GM23338 (cell line): ENCODE data around the gene FAM237B. TPM values are rescaled to one million over a fixed set of nuclear protein-coding genes. Genes with fewer than 3 reads are reported as not detected.
A peak's percentile ranks its signal among the peaks of the same experiment; 100 is the strongest.

Source experiments
- ATAC-seq: fragments of 200-7000 bp; cut with Tn5 transposase; 3 replicates; pipeline ENCODE4 v1.9.1; 2020
- DNase-seq: peaks from one replicate; pipeline ENCODE4 v3.0.0-alpha.2; 2015; ENCODE audit warnings: low spot score
- H2AFZ ChIP-seq: fragments of 200-600 bp; sonication (generic); 2 replicates; pipeline ENCODE4 v1.8.0; 2016; ENCODE audit warnings: antibody characterized with exemption, mild to moderate bottlenecking, moderate library complexity
- H3F3A ChIP-seq: fragments of 200-600 bp; sonication (generic); replicated peaks from 2 replicates; pipeline ENCODE4 v1.8.0; 2017; ENCODE audit warnings: antibody characterized with exemption, mixed run types, low read depth
- H3K27ac ChIP-seq: fragments of 200-600 bp; sonication (generic); 2 replicates; pipeline ENCODE4 v1.6.1; 2016; ENCODE audit warnings: low read depth
- H3K27me3 ChIP-seq: fragments of 200-600 bp; sonication (generic); 2 replicates; pipeline ENCODE4 v1.8.0; 2016; ENCODE audit warnings: mild to moderate bottlenecking, mixed run types, moderate library complexity; ENCODE audit not compliant: insufficient read depth
- H3K36me3 ChIP-seq: fragments of 200-600 bp; sonication (generic); 2 replicates; pipeline ENCODE4 v1.8.0; 2016; ENCODE audit warnings: mild to moderate bottlenecking; ENCODE audit not compliant: insufficient read depth
- H3K4me1 ChIP-seq: fragments of 200-600 bp; sonication (generic); 2 replicates; pipeline ENCODE4 v1.8.0; 2016; ENCODE audit warnings: mild to moderate bottlenecking, moderate library complexity; ENCODE audit not compliant: insufficient read depth
- H3K4me2 ChIP-seq: fragments of 200-600 bp; sonication (generic); 2 replicates; pipeline ENCODE4 v1.7.1; 2017; ENCODE audit warnings: mixed run types
- H3K4me3 ChIP-seq: fragments of 200-600 bp; sonication (generic); 2 replicates; pipeline ENCODE4 v1.6.1; 2016; ENCODE audit warnings: mixed run types
- H3K79me2 ChIP-seq: fragments of 200-600 bp; sonication (generic); replicated peaks from 2 replicates; pipeline ENCODE4 v1.8.0; 2017; ENCODE audit warnings: mild to moderate bottlenecking; ENCODE audit not compliant: insufficient read depth
- H3K9me2 ChIP-seq: fragments of 200-600 bp; sonication (generic); 2 replicates; pipeline ENCODE4 v1.8.0; 2017; ENCODE audit not compliant: insufficient read depth
- H4K20me1 ChIP-seq: fragments of 200-600 bp; sonication (generic); replicated peaks from 2 replicates; pipeline ENCODE4 v1.8.0; 2017; ENCODE audit warnings: mild to moderate bottlenecking; ENCODE audit not compliant: insufficient read depth
- H3K27ac Mint-ChIP-seq: 2 replicates; pipeline ENCODE4 v1.8.0; 2020; ENCODE audit warnings: inconsistent platforms, mild to moderate bottlenecking, moderate library complexity, mixed read lengths
- H3K27me3 Mint-ChIP-seq: 3 replicates; pipeline ENCODE4 v1.8.0; 2022; ENCODE audit warnings: low read depth, mild to moderate bottlenecking, moderate library complexity, mixed read lengths, inconsistent platforms; ENCODE audit not compliant: insufficient read depth, poor library complexity
- H3K36me3 Mint-ChIP-seq: 3 replicates; pipeline ENCODE4 v1.8.0; 2021; ENCODE audit warnings: low read depth, mild to moderate bottlenecking, inconsistent platforms, moderate library complexity, mixed read lengths
- H3K4me1 Mint-ChIP-seq: 3 replicates; pipeline ENCODE4 v1.8.0; 2020; ENCODE audit warnings: mild to moderate bottlenecking, inconsistent platforms, mixed read lengths
- H3K4me3 Mint-ChIP-seq: 3 replicates; pipeline ENCODE4 v1.8.0; 2021; ENCODE audit warnings: moderate library complexity, mild to moderate bottlenecking, inconsistent platforms, mixed read lengths
- H3K9me3 Mint-ChIP-seq: 3 replicates; pipeline ENCODE4 v1.8.0; 2020; ENCODE audit warnings: moderate library complexity, mild to moderate bottlenecking, inconsistent platforms, mixed read lengths
- CREB1 ChIP-seq: fragments of 250-450 bp; sonication (Bioruptor Pico); IDR thresholded peaks from 2 replicates; pipeline ENCODE4 v1.5.0; 2020; ENCODE audit warnings: low read depth, mild to moderate bottlenecking, moderate library complexity
- EZH2phosphoT487 ChIP-seq: fragments of 200-600 bp; sonication (generic); IDR thresholded peaks from one replicate; pipeline ENCODE4 v1.8.1; 2018; ENCODE audit warnings: antibody characterized with exemption; ENCODE audit not compliant: unreplicated experiment
- JUNB ChIP-seq: IDR thresholded peaks from one replicate; pipeline ENCODE4 v1.6.1; 2016; ENCODE audit warnings: antibody characterized with exemption; ENCODE audit not compliant: unreplicated experiment
- POLR2AphosphoS5 ChIP-seq: IDR thresholded peaks from 2 replicates; pipeline ENCODE4 v1.6.1; 2016; ENCODE audit warnings: antibody characterized with exemption, low read depth
- REST ChIP-seq: IDR thresholded peaks from one replicate; pipeline ENCODE4 v1.6.1; 2018; ENCODE audit warnings: antibody characterized with exemption; ENCODE audit not compliant: unreplicated experiment
- polyA plus RNA-seq: library from polyadenylated mRNA; unstranded; fragments of >200 nt; fragmentation: Nextera tagmentation; extraction: Ambion mirVana; gene quantifications from 2 replicates; pipeline ENCODE4 v1.2.1, GENCODE V29; 2016
- total RNA-seq: library from RNA; depleted of rRNA; stranded (reverse); fragments of >200 nt; shearing (Covaris generic); gene quantifications from 2 replicates; pipeline ENCODE4 v1.2.3, GENCODE V29; 2014
- TF ChIP-seq, protein P1 (sequence below): IDR thresholded peaks from 2 replicates; pipeline ENCODE4 v1.6.1; 2016; ENCODE audit warnings: antibody characterized with exemption
- TF ChIP-seq, protein P2 (sequence below), 2 experiments: fragments of 200-600 bp in 1 of 2; sonication (generic) in 1 of 2; conservative IDR thresholded peaks; 2 replicates each; pipeline versions ENCODE4 v1.5.1 to v1.6.1; 2016 to 2017; ENCODE audit warnings: antibody characterized with exemption in 2 of 2, low read depth in 2 of 2, mild to moderate bottlenecking in 2 of 2, moderate library complexity in 1 of 2

The FAM237B gene
- total and polyA plus RNA-seq, 2 experiments from 2014 or later = 0.07 to 0.13 TPM

- H3K36me3 Mint-ChIP-seq = peaks cover 2% of the 10 kb centered on the region; the same call in 1 of the 3 replicates
- H3K4me1 Mint-ChIP-seq = peaks cover 9% of the 10 kb centered on the region; the same call in 2 of the 3 replicates
- H3K4me3 Mint-ChIP-seq = peak within 1 kb of the TSS; percentile 95
- peaks cover 47% of the 10 kb centered on the region for H3K79me2 ChIP-seq
- H3K9me2 ChIP-seq = no peaks in the 10 kb centered on the region
- 0 out of 2 replicates have a peak, but pooled peaks cover 2% of the 10 kb centered on the region for H4K20me1 ChIP-seq
- peak within 1 kb of the TSS; percentile 92 for H2AFZ ChIP-seq
- DNase-seq (peak; percentile 95), ATAC-seq (peak; percentile 95)
- no peaks in the 10 kb centered on the region for H3K9me3 Mint-ChIP-seq
- H3K4me2 ChIP-seq = peak within 1 kb of the TSS; percentile 91
- H3K27me3 Mint-ChIP-seq = peaks cover 6% of the 10 kb centered on the region
- peak within 1 kb of the TSS; percentile 83 for H3K4me3 ChIP-seq
- TF ChIP-seq EZH2phosphoT487 (no peak), POLR2AphosphoS5 (peak; percentile 94), JUNB (no peak), REST (no peak), CREB1 (CRISPR knock-in tag) (peak; percentile 98)
- TF ChIP-seq, protein P1, sequence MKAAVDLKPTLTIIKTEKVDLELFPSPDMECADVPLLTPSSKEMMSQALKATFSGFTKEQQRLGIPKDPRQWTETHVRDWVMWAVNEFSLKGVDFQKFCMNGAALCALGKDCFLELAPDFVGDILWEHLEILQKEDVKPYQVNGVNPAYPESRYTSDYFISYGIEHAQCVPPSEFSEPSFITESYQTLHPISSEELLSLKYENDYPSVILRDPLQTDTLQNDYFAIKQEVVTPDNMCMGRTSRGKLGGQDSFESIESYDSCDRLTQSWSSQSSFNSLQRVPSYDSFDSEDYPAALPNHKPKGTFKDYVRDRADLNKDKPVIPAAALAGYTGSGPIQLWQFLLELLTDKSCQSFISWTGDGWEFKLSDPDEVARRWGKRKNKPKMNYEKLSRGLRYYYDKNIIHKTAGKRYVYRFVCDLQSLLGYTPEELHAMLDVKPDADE = no peak; the same call in 1 of the 2 replicates
- TF ChIP-seq, protein P2, sequence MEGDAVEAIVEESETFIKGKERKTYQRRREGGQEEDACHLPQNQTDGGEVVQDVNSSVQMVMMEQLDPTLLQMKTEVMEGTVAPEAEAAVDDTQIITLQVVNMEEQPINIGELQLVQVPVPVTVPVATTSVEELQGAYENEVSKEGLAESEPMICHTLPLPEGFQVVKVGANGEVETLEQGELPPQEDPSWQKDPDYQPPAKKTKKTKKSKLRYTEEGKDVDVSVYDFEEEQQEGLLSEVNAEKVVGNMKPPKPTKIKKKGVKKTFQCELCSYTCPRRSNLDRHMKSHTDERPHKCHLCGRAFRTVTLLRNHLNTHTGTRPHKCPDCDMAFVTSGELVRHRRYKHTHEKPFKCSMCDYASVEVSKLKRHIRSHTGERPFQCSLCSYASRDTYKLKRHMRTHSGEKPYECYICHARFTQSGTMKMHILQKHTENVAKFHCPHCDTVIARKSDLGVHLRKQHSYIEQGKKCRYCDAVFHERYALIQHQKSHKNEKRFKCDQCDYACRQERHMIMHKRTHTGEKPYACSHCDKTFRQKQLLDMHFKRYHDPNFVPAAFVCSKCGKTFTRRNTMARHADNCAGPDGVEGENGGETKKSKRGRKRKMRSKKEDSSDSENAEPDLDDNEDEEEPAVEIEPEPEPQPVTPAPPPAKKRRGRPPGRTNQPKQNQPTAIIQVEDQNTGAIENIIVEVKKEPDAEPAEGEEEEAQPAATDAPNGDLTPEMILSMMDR (conservative IDR thresholded peaks at IDR 0.05; ENCODE audit: low read depth in 2 of 2) = peak; percentile 71 to 72
- no peaks in the 10 kb centered on the region for H3K27me3 ChIP-seq
- no peaks in the 10 kb centered on the region for H3K4me1 ChIP-seq
- no peaks in the 10 kb centered on the region for H3F3A ChIP-seq
- H3K27ac Mint-ChIP-seq = peak within 1 kb of the TSS; percentile 97
- peak within 1 kb of the TSS; percentile 85; the same call in 1 of the 2 replicates for H3K27ac ChIP-seq
- no peaks in the 10 kb centered on the region for H3K36me3 ChIP-seq
These were observed 25.4 kb upstream of the FAM237B start, which contains the start of gene GTPBP10 for GRCh38 chr7:90346336-90347125. TSS of gene GTPBP10 (plus strand) at chr7:90346716. CDS start at chr7:90346742, 26 bp downstream.
